ENCODE measurements around the gene ARL8B.
"Not testable (repeated sequence)": the region's sequence is repeated elsewhere in the genome, so short reads cannot be mapped to it uniquely, and the experiment has no call there.

Gene ARL8B
- 64.4 to 99.0 reads per million in 2 donors for total RNA-seq

- peak; percentile 85 for DNase-seq
These were observed at the start of gene ARL8B for GRCh38 chr3:5122030-5122740. TSS of gene ARL8B (plus strand) at chr3:5122292. CDS start at chr3:5122466, 174 bp downstream.

- DNase-seq, result no peak
These were observed 48.6 kb upstream of the ARL8B start for GRCh38 chr3:5073374-5074085.

GRCh38 chr3:5078151-5078550 is 43.9 kb upstream of the ARL8B start:
- no peak for DNase-seq

- DNase-seq, result no peak
These were observed 42.3 kb upstream of the ARL8B start for GRCh38 chr3:5079761-5080160.

- DNase-seq, result no peak
These were observed 41.1 kb upstream of the ARL8B start for GRCh38 chr3:5080779-5081550.

- not testable (repeated sequence) for DNase-seq
These were observed 39.9 kb upstream of the ARL8B start for GRCh38 chr3:5081973-5082788.

- DNase-seq, result no peak
These were observed 39.3 kb upstream of the ARL8B start for GRCh38 chr3:5082789-5083115.

- no peak for DNase-seq
These were observed 37.9 kb upstream of the ARL8B start for GRCh38 chr3:5084224-5084623.

GRCh38 chr3:5086708-5087107 is 35.4 kb upstream of the ARL8B start:
- no peak for DNase-seq

- DNase-seq, result no peak
These were observed 34.9 kb upstream of the ARL8B start for GRCh38 chr3:5087209-5087608.

GRCh38 chr3:5090197-5090596 is 31.9 kb upstream of the ARL8B start:
- DNase-seq, result no peak

GRCh38 chr3:5092018-5092417 is 30.1 kb upstream of the ARL8B start:
- no peak for DNase-seq

GRCh38 chr3:5093731-5094130 is 28.4 kb upstream of the ARL8B start:
- DNase-seq, result no peak

GRCh38 chr3:5095886-5096285 is 26.2 kb upstream of the ARL8B start:
- no peak for DNase-seq

- DNase-seq, result no peak
These were observed 25.6 kb upstream of the ARL8B start for GRCh38 chr3:5096336-5097008.

GRCh38 chr3:5098346-5098745 is 23.7 kb upstream of the ARL8B start:
- no peak for DNase-seq

- no peak for DNase-seq
These were observed 19.6 kb upstream of the ARL8B start for GRCh38 chr3:5102532-5102931.

- DNase-seq, result no peak
These were observed 18.3 kb upstream of the ARL8B start for GRCh38 chr3:5103743-5104142.

GRCh38 chr3:5105050-5105449 is 17.0 kb upstream of the ARL8B start:
- no peak for DNase-seq

GRCh38 chr3:5106371-5106770 is 15.7 kb upstream of the ARL8B start:
- not testable (repeated sequence) for DNase-seq

- not testable (repeated sequence) for DNase-seq
These were observed 15.2 kb upstream of the ARL8B start for GRCh38 chr3:5106933-5107334.

- no peak for DNase-seq
These were observed 11.8 kb upstream of the ARL8B start for GRCh38 chr3:5110337-5110736.

All from T-helper 9 cell (primary cell).